ENCODE data around the gene ITIH5.

ITIH5 gene

DNA sequence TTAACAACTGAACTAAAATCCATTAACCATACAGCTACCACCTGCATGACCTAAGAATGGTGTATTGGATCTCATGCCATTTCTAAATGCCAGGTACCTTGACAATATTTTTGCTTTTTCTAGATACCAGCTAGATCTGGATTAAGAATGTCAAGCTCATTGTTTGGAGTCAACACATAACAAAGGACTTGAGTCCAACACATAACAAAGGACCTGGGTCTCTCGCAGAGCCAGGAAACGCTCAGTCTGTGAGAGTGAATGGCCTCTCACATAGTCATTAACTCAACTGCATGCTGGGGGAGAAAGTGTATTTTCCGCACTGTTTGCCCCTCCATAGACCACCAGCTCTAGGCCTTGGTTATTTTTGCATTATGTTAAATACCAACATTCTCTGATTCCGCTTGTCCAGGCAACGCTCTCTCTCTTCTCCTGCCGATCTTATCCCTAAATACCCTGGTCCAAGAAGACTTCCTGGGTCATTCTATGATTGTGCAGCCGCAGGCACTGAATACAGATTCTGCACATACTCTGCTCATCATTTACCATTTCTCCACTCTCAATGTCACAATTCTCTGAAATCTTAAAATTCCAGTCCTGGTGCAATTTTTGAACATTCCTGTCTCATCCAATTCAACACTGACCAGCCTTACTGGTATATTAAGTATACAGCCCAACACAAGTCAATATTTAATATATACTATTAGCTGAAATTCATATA lies 31.2 kb downstream of the ITIH5 start:
- in situ Hi-C loops (cut with HindIII; ENCODE audit: low sequenced_read_pairs) = no loop called here

DNA sequence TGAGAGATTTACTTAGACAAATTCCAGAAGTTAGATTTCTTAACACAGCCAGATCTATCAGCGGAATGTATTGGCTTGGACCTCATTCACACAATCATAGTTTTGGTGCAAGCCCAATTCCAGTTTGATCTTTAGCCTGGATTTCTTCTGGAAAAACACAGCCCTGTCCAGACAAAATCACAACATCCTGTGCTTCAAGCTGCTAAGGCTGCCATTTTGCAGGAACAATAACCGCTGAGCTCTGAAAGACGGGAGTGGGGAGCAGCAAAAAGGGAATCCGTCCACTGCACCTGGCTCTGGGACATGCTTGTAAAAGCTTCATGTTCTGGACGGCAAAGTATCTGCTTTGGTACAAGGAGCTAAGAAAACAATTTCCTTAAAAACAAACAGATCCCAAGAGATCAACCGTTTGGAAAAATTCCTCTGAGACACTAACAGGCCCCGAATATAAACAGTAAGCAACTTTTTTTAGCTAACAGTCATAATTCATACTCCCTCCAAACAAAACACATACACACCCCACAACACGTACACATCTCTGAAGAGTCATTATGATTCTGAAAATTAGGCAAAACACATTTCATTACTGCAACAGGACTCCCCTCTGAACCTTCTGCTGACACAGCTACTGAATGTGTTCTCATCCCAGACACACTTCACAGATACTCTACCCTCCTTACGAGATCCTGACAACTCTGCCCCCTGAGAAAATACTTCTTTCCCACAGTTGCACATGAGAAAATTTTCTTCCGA lies 32.4 kb downstream of the ITIH5 start:
- in situ Hi-C loops (cut with HindIII; ENCODE audit: low sequenced_read_pairs) = no loop called here

DNA sequence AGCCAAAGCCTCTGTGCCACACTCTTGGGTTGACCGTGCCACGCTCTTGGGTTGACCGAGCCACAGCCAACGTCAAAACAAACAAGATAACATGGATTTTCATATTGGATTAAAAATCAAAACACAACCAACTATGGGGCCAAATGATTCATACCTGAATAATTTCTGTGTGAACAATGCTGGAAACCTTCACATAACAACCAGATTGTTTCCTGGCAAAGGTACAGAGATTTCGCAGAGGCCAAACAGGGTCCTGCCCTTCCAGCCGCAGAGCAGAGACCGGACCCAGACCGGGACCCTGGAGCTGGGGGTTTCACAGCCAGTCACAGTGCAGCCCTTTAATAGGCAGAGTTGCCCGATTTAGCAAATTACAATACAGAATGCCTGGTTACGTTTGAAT lies 40.5 kb downstream of the ITIH5 start:
- in situ Hi-C loops (cut with HindIII; ENCODE audit: low sequenced_read_pairs) = no loop called here

DNA sequence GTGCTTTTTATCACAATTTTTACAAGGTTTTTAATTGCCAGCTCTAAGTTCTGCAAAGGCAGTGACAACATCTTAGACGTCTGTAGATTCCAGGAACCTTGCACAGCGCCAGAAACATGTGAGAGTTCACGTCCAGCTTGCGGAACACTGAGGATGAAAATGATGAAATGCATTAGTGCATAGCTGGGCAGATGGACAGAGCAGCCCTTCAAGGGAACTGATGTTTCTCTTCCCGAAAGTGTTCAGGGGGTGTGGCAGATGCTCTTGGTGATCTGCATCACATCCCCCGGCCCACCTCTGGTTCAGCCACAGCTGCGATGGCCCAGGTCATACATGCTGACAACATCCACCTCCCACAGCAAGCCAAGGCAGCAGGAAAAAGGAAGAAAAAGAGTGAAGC lies 40.9 kb downstream of the ITIH5 start:
- in situ Hi-C loops (cut with HindIII; ENCODE audit: low sequenced_read_pairs) = no loop called here

GRCh38 chr10:7625009-7625408 lies 41.8 kb downstream of the ITIH5 start:
- in situ Hi-C loops (cut with HindIII; ENCODE audit: low sequenced_read_pairs) = no loop called here

DNA sequence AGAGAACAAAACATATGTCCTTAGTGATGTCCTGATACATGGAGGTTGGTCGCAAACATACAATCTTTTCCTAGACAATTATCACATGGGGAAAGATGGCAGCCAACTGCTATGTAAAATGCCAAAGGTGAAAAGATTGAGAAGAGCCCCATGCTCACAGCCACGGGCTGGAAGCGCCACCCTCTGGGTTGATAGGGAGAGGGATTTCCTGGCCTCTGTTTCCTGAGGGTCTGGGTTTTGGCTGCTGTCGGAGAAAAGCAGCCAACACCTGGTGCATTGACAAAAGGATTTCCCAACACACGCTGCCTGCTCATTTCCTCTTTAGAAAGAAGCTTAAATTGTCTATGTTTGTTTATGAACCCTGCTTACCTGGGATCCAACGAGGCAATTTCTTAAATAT lies 43.8 kb downstream of the ITIH5 start:
- in situ Hi-C loops (cut with HindIII; ENCODE audit: low sequenced_read_pairs) = no loop called here

DNA sequence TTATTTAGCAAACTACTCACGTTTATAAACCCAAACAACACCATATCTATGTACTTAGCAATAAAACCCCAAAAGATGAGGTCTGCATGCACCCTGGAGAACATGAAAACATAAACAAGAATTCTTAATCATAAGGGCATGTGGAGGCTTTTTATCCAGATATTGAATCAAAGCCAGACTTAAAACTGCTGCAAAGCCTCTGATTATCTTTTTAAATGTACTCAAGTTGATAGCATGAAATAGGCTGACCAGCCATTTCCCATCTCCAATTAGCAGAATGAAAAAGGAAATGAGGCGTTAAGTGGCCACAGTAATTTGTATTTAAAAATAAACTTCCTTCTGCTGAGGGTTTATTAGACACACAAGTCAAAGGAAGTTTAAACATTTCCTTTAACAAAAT lies 48.3 kb downstream of the ITIH5 start:
- in situ Hi-C loops (cut with HindIII; ENCODE audit: low sequenced_read_pairs) = loop anchor here (10.0 kb wide), 1 partner anchor 84 kb away; no protein-coding TSS in a partner anchor

- in situ Hi-C loops (cut with HindIII; ENCODE audit: low sequenced_read_pairs) = loop anchor here (10.0 kb wide), 1 partner anchor 77 kb away; no protein-coding TSS in a partner anchor
These were observed 54.9 kb downstream of the ITIH5 start for GRCh38 chr10:7611909-7612308.

DNA sequence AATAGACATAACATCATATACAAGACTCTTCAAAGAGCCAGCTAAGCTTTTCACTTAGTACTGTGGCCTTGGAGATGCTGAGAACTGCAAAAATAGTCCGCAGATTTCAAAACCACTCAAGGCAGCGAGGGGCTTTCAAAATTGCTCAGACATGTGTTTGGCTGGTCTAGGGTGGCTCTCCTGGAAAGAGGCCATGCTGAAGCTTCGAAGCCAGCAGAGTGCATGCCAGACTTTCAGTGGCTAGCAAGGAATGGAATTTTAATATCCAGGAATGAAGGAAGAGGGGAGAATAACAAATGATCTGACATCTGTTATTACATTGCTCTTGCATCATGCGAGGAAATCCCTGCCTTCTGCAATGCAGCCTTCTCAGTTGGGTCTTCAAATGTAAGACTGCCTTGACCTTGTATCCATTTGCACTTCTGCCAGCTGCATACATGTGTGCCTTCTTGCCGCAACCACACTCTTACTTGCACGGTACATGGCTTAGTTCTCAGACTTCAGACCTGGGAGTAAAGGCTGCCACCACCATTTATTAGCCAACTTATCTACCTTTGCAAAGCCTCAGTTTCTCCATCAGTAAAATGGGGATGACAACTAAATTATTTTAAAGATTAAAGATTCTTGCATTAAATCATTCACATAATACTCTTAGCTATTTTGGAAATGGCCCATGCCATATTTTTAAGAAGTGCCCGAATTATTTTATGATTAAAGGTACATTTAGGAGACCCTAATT lies 55.9 kb downstream of the ITIH5 start:
- in situ Hi-C loops (cut with HindIII; ENCODE audit: low sequenced_read_pairs) = loop anchor here (10.0 kb wide), 1 partner anchor 76 kb away; no protein-coding TSS in a partner anchor

- in situ Hi-C loops (cut with HindIII; ENCODE audit: low sequenced_read_pairs) = loop anchor here (10.0 kb wide), 1 partner anchor 75 kb away; no protein-coding TSS in a partner anchor
These were observed 56.7 kb downstream of the ITIH5 start for GRCh38 chr10:7610026-7610425.

DNA sequence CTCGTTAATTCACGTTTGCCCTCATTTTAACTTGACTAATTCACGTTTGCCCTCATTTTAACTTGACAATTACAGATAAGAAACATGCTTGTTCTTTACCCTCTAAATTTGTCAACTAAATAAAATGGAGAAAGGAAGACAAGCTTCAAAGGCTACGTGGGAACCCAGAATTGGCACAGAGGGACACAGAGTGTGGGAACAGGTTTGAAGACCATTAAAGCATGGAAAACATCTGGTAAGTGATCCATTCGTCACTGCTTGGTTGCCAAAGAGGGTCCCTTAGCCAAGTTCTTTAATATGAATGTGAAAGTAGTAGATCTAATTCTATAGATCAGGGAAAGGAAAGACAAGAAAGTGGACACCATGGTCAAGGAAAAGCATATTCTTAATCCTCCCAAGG lies 57.2 kb downstream of the ITIH5 start:
- in situ Hi-C loops (cut with HindIII; ENCODE audit: low sequenced_read_pairs) = no loop called here

DNA sequence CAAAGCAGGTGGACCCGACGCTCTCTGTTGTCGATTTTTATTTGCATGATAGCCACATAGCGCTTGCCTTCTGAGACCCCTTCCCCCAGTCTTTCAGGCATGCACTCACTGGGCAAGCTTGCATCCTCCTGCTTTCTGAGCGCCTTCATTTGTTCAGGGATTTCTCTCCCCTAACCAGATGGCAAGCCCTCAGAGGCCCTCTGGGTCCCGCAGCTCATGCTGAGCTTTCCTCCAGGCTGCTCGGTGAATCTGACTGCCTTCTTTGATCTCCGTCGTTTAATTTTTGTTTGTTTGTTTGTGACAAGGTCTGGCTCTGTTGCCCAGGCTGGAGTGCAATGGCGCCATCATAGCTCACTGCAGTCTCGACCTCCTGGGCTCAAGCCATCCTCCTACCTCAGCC lies 58.8 kb downstream of the ITIH5 start:
- in situ Hi-C loops (cut with HindIII; ENCODE audit: low sequenced_read_pairs) = no loop called here

DNA sequence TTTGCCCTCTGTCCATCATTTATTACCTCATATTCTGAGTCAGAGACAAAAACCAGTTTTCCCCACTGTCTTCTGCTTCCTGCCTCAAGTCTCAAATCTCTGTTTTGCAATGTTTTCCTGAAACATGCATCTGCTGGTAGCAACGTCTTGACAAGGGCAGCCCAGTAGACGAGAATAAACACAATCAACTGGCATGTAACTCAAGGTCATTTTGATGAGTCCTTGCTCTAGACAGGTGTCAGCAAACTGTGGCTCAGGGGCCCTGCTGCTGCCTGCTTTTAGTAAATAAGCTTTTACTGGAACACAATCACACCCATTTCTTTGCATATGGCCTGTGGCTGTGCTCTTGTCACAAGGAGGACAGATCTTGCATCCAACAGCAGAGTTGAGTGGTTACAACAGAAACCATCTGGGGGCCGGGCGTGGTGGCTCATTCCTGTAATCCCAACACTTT lies 59.8 kb downstream of the ITIH5 start:
- in situ Hi-C loops (cut with HindIII; ENCODE audit: low sequenced_read_pairs) = no loop called here

- in situ Hi-C loops (cut with HindIII; ENCODE audit: low sequenced_read_pairs) = no loop called here
These were observed 61.0 kb downstream of the ITIH5 start for GRCh38 chr10:7605565-7606295.

GRCh38 chr10:7601023-7601656 lies 65.6 kb downstream of the ITIH5 start:
- in situ Hi-C loops (cut with HindIII; ENCODE audit: low sequenced_read_pairs) = no loop called here

- in situ Hi-C loops (cut with HindIII; ENCODE audit: low sequenced_read_pairs) = no loop called here
These were observed 68.0 kb downstream of the ITIH5 start for GRCh38 chr10:7598771-7599170.

DNA sequence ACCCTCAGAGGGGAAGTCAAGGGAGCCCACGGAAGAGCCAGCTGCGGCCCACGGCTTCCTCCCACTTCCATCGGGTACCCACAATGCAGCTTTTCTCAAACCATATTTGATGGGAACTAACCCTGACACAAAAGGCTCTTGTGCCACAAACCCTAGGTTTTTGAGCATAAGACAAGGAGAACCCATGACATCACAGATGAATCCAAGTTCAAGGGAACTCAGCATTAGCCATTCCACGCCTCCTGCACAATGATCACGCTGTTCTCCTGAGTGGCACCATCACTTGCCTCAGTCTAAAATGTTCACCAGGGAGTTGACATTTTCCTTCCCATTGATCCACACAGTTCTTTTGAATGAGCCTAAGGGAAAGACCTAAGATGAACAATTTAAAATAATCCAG lies 70.4 kb downstream of the ITIH5 start:
- in situ Hi-C loops (cut with HindIII; ENCODE audit: low sequenced_read_pairs) = no loop called here

GRCh38 chr10:7593905-7594304 lies 72.9 kb downstream of the ITIH5 start:
- in situ Hi-C loops (cut with HindIII; ENCODE audit: low sequenced_read_pairs) = no loop called here

- in situ Hi-C loops (cut with HindIII; ENCODE audit: low sequenced_read_pairs) = no loop called here
These were observed 73.7 kb downstream of the ITIH5 start for GRCh38 chr10:7593063-7593462.

GRCh38 chr10:7592627-7593026 lies 74.1 kb downstream of the ITIH5 start:
- in situ Hi-C loops (cut with HindIII; ENCODE audit: low sequenced_read_pairs) = no loop called here
